ENCODE measurements around the gene SPECC1L.

The SPECC1L gene

DNA sequence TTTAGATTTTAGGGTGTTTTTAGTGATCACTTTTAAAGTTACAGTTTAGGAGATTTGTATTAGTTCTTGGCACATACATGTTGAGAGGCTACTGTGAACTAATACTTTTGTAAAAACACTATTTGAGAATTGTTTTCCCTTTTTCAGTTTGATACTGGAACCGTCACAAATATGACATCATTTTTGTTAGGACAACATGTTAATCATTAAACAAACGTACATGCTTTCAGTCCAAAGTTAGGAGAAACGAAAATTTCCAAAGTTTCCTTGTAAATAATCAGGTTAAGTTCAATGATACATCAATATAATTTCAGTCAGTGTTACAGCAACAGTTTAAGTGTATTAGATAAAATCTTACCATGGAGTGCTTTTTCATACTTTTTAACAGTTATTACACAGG lies 53.1 kb downstream of the SPECC1L start:
- DNase-seq: no peak

DNA sequence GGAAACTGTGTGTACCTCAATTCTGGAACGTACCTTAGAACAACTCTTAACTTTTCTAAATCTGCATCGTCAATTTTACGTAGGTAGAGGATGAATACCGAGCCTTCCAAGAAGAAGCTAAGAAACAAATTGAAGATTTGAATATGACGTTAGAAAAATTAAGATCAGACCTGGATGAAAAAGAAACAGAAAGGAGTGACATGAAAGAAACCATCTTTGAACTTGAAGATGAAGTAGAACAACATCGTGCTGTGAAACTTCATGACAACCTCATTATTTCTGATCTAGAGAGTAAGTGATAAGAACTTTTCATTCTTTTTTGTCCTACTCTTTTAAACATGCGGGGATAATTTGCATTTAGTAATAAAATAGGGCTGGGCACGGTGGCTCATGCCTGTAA lies 53.5 kb downstream of the SPECC1L start:
- no peak for DNase-seq

DNA sequence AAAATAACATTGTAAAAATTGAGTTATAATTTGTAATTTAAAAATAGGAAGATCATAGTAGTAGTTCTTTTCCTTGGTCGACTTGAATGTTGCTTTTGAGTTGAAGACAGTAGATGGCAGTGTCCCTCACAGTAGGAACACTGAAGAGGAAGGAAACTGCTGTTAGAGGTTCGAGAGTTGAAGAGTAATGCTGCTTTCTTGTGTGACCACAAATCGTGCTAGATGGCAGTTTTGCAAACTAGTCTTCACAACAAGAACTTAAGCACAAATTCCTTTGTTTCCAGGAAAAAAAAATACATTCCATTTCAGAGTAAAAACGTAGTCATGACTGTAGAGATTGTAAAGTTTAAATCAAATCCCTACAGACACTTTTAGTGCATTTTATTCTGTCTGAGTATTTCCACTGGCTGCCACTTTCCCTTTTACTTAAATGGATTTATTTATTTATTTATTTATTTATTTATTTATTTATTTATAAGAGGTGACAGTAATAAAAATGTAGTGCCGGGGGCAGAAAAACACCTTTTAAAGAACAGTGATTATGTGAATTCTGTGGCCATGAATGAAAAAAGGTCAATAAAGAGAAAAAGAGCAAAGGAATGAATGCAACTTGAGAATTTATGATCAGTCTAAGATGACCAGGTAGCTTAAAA lies 54.6 kb downstream of the SPECC1L start:
- DNase-seq: no peak

DNA sequence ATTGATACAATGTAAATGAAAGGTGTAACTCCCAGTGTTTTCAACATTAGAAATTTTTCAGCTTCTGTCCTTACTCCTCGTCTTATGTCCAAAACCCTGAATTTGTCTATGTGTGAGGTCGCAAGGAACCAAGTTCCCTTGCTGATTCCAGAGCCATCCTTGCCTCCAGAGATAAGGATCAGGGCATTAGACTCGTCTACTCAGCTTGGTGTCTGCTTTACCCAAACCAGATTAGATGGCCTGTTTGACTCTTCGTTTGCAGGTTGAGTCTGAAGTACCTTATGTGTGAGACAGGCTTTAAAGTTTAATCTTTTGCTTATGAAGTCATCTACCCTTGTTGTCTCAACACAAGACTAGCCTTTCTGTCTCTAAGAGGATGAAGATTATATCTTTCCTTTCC lies 55.6 kb downstream of the SPECC1L start:
- no peak for DNase-seq

DNA sequence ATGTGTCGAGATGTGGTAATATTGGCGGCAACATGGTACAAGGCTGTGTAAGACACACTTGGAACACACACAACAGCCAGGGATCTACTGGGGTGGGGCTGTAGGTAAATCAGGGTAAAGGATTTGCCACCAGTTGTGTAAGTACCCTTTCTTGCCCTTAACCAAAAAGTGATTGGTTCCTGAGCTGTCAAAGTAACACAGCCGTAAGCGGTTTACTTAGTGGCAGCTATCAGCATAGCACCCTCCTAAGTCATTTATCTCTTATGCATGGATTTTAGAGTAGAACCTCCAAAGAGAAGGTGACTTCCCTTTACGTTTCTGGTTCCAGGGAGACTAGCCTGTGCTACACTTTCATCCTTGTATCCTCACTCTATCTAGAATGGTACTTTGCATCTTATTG lies 57.2 kb downstream of the SPECC1L start:
- no peak for DNase-seq

DNA sequence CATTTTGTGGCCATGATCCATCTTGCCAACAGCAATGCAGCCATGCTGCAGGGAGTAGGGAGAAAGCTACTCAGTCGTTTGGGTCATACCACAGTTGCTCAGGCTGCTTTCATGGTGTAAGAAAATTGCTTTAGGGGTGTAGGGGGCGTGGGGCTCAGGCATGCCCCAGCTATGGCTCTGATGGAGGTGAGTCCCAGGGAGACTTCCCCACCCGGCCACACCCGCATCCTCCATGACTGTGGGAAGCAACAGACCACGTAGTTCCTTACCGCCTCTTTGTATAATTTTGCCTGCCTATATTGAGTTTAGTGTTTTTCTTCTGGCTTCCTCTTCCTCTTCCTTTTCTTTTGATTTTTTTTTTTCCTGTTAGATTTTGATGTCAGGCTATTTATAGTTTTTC lies 58.8 kb downstream of the SPECC1L start:
- no peak for DNase-seq

DNA sequence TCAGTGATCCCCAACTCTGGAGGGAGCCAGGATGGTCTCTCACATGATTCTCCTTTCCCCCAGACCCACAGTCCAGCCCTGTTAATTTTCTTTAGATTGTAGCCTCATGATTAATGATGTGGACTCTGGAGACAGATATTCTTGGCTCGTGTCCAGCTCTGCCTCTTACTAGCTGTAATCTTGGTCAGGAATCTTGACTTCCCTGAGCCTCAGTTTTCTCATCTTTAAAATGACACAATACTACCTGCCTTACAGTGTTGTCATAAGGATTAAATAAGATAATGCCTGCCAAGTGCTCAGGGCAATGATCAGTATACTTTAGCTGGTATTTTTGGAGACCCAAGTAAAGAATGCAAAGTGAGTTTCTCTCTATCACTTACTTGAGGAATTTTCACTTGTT lies 60.0 kb downstream of the SPECC1L start:
- DNase-seq: no peak

DNA sequence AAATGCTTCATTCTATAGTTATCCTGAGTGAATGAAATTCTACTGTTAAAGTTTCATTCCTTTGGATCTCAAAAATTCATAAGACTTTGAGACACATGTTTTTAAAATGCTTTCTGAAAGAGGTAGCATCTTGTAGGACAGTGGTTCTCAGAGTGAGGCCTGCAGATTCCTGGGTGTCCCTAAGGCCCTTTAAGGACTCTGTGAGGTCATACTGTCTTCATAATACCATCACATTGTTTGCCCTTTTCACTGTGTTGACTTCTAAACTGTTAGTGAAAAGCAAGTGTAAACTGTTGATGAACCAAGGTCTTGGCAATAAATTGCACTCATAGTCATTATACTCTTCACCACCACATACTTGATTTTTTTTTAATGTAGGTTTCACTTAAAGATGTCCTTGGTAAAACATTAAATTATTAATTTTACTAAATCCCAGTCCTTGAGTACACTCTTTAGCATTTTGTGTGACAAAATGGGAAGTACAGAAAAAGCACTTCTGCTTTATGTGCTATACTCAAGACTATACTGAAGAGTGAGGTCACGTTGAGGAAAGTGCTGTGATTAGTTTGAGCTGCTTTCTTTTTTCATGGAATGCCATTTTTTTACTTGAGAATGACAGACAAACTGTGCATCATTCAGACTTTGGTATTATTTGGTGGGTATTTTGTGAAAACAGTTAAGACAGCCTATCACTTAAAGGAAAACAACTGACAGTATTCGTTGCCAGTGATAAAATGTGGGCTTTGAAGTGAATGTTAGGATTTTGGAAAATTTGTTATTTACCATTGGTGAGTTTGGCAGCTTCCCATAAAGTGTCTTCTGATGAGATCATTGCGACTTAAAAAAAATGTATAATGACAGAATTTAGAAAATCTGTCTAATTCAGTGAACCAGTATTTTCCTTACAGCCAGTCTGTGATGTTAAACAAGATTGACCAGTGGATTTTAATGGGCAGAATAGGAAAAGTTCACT lies 61.1 kb downstream of the SPECC1L start:
- DNase-seq: no peak

DNA sequence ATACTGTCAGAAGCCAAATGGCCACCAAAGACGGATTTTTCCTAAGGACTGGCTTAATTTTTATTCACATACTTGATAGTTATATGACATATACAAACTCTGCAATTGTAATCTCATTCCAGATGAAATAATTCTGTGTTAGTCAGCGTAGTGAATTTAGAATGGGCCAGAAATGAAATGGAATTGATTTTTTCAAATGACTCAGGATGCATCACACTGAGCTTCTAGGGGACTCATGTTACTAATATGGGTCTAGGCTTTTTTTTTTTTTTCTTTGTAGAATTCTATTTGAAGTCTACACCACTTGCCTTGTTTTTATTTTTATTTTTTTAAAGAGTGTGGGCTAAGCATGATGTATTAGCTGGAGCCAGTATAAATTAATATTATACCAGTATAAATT lies 62.7 kb downstream of the SPECC1L start:
- no peak for DNase-seq

DNA sequence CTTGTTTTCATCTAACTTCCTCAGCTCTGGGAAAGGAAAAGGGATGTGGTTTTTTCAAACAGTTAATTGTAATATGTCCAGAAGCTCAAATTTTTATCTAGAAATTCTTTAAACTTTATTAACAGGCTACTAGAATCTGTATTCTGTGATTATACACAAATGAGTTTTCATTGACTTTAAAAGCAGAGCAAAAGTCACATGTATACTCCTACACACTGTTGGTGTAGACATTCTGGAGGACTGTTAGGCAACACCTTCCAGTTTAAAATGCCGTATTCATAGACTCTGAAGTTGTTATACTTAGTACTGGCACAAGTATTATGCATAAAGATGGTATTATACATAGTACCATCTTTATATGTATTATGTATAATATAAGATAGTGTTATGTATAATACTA lies 64.9 kb downstream of the SPECC1L start:
- no peak for DNase-seq

DNA sequence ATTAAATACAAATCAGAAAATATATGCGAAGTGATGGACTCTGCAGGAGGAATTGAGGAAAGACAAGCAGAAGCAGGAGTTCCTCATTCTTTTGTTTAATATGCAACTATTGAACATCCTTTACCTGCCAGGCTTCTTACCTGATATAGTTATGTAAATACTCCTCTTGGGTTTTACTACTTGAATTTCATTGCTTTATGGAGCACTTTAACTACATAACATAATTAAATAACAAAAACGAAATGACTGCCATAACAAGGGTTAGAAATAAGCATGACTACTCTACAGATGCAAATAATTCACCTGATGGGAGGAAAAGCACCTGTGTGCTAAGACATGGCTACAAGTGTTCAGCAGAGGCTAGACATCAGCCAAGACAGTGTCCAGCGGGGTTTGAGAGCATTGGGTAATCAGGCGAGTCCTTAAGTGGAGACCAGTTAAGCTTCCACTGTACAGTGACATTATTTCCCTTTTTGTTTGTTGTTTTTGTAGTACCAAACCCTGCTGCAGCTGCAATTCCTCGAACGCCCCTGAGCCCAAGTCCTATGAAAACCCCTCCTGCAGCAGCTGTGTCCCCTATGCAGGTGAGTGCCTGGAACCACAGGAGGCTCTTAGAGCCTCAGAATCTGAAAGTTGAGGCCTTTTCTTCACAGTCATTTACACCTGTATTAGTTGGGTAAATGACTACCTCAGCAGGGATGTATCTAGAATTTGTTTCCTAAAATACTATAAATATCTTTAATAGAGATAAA lies 67.4 kb downstream of the SPECC1L start:
- no peak for DNase-seq

DNA sequence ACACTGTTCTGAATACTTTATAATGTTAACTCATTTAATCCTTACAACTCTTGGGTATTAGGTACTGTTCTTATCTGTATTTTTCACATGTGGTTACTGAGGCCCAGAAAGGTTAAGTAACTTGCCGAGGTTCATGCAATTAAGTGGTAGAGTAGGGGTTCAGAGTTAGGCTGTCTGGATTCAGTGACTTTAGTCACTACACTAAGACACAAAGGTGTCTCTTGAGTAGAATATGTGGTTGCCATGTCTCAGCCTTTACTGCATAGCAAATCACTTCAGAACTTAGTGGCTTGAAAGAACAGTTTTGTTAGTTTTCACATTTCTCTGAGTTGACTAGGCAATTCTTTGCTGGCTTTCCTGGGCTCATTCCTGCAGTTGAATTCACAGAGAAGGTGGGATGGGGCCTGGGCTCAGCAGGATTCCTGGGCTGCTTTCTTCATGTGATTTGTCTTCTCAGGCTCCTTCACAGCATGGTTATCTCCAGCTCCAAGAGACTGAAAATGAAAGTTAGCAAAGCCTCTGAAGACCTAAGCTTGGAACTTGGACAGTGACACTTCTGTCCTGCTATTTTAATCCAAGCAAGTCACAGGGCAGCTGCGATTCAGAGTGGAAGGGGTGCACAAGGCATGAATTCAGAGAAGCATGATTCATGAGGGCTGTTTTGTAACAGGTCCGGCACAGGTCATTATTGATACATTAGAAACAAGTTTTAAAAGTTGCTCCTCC lies 68.3 kb downstream of the SPECC1L start:
- no peak for DNase-seq

DNA sequence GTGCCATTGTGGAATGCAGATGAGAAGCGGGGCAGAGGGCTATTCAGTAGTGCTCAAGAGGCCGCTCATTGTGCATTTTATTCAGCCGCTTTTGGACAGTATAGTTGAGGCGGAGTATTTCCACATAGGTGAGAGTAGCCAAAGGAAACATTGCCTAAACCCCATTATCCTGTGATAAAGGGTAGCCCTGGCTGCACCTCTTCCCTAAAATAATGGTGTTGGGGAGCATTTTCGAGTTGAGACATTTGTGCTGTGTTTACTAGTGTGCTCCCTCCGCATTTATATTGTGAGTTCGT lies 68.8 kb downstream of the SPECC1L start:
- no peak for DNase-seq

DNA sequence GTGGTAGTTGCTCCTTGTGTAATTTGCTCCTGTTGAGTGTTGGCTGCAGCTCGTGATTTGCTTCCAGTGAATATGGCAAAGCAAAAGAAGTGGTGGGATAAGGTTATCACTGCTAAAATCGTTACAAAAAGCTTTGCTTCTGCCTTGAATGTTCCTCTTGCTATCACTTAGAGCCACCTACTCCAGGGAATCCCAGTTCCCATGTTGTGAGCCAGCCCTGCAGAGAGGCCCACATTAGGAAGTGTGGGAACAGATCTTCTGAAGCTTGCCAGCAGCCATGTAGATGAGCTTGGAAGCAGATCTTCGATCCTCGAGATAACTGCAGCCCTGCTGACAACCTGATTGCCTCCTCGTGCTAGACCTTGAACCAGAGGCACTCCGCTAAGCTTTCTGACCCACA lies 71.0 kb downstream of the SPECC1L start:
- no peak for DNase-seq

DNA sequence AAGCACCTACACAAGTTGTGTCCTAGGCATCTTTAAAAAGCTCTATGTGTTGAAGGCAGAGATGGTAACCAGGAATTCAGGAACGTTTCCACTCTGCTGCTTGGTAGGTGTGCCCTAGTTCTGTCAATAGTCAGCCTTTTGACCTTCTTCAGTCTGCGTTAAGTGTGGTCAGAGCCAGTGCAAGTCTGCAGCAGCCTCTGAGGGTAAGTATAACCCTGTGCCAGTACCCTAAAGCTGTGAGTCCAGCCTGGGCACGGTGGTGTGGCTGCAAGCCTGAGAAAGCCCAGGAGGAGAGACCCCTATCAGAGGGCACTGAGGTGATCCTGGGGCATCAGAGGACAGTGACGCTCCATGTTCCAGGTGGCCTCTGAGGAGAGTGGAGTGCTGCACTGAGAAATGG lies 80.0 kb downstream of the SPECC1L start:
- no peak for DNase-seq

DNA sequence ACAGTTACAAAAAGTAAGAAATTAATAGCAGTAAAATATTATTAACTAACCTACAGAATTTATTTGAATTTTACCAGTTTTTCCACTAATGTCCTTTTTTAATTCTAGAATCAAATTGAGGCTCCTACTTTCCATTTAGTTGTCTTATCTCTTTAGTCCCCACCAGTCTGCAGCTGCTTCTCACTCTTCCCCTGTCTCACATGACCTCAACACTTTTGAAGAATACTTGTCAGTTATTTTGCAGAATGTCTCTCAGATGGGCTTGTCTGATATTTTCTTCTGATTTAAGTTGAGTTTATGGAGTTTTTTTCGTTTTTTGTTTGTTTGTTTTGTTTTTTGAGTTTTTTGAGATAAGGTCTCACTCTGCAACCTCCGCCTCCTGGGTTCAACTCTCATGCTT lies 82.5 kb downstream of the SPECC1L start:
- no peak for DNase-seq

DNA sequence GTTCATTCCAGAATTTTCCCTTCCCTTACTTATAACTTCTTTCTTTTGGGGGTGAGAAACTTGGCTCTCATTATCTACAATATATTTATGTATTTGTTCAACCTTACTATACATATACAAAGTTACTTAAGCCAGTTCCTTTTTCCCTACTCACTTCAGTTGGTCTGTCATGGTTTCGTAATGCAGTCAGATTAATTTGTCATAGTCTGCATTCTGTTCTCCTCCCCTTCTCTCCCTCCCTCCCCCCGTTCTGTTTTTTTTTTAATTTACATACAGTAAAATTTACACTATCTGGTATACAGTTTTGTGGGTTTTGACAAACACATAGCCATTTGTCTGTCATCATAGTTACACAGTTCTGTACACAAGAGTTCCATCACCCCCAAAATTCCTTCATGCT lies 84.9 kb downstream of the SPECC1L start:
- DNase-seq: no peak

DNA sequence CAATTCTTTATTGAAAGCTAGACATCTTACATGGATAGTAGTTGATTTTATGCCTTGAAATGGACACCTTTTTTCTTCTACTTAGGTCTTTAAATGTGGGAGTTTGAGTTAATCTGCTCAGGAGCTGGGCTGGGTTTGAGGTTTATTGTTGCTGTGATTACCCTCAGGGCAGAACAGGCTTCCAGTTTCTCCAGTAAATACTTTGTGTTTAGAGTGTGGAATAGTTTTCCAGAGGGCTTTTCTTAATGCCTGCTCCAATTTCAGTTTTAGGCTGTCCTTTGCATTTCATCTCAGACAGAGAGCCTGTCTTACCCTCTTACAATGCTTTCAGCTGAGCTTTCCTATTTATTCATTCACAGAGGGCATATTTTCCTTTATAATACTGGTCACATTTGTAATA lies 86.9 kb downstream of the SPECC1L start:
- DNase-seq: no peak

DNA sequence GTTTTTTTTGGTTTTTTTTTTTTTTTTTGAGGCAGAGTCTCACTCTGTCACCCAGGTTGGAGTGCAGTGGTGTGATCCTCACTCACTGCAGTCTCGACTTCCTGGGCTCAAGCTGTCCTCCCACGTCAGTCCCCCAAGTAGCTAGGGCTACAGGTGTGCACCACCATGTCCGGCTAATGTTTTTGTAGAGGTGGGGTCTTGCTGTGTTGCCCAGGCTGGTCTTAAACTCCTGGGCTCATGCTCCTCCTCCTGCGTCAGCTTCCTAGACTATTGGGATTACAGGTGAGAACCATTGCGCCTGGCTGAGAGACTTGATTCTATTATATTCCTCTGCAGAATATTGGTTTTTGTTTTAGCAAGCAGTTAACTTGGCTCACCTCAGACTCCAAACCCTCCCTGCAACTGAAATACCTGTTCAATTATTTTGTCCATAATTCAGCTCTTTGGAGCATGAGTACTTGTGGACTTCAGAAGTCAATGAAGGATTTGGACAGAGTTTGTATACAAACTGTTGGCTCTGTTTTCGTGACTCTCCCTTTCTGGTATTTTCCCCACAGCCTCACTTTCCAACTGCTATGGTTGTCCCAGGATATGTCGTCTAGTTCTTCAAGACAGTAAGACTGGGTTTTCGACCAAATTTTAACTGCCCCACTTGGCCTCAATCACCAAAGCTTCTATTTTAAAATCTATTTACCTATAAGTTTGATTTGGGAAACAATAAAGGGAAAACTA lies 87.6 kb downstream of the SPECC1L start:
- no peak for DNase-seq

DNA sequence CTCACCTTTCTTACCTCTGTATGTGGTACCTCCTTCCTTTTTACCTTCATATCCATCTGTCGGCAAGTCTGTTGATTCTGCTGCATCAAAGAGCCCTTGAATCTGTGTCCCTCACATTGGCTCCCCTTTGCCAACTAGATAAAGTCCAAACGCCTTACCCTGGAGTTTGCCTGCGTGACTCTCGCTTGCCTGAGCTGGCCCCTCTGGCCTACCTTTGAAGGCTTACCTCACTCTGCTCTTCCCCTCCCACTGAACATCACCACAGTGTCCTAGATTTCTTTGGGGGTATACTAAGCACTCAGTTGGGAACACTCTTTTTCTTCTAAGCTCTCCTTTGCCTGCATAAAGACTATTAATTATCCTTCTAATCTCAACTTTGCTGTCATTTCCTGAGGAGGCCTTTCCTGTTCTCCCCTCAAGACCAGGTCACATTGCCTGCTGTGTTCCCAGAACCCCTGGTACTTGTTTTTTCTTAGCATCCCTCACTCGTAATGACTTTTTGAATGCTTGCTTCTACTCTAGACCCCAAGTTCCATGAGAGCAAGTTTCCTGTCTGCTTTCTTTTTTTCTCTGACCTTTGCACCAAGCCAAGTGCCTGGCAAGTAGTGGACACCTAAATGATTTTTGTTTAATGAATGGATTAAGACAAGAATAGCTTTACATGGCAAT lies 89.0 kb downstream of the SPECC1L start:
- no peak for DNase-seq

DNA sequence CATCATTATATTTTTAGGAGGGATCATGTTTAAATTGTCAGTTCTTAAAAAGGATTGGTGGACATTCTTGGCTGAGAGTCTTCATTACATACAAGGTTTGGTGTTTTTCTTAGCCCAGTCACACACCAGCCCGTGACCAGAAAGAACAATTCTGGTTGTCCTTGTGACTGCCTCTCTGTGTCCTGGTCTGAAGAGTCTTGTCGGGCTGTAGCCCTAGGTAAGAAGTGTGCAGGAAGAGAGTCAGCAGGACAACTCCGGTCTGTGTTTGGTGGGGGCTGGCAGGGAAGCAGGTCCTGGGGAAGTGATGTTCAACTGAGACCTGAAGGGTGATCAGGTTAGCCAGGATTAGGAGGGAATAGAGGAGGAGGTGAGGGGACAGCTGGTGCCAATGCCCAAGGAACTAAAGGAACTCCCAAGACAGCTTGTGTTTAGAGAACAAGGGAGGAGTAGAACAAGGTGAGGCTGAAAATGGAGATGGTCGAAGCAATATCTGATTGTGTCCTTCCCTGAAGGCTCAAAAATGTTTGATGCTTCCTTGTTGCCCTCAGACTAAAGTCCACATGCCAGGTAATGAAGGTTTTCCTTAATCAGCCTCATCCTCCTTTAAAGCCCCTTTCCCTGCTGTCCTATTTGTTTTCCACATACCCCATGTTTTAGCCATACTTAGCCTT lies 91.5 kb downstream of the SPECC1L start:
- DNase-seq: no peak

All from right hindlimb (tissue), 1 donor.